Measurements from ENCODE around the gene FGF4.

Gene FGF4, protein sequence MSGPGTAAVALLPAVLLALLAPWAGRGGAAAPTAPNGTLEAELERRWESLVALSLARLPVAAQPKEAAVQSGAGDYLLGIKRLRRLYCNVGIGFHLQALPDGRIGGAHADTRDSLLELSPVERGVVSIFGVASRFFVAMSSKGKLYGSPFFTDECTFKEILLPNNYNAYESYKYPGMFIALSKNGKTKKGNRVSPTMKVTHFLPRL

DNA sequence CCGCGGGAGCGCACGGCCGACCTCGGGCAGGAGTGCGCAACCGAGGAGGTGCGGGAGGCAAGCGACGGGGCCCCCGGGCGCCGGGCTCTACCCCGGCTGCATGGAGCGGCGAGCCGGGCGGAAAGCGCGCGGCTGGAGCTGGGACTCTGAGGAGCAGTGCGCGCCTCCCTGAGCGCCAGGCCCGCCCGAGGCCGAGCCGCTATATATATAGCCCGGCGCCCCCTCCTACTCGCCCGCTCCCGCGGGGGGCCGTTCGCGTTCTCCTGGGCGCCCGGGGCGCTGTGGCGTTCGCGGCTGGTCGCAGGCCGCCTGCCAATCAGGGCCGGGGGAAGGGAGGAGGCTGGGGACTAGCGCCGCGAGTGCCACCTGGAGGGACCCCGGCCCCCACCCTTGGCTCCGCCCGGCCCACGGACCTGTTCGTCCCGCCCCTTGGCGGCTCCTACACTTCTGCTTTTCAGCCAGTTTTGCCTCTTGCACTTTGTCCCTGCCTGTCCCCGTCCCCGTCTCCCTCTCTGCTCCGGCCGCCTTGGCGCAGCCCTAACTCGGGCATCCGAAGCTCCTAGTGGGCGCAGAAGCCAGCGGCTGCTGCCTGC lies at the start of gene FGF4:
Gene FGF4 (minus strand): TSS at position 179 of the 593 bp plus-strand sequence. CDS start 257 bp downstream, outside the sequence.
- DNase-seq: no peak

DNA sequence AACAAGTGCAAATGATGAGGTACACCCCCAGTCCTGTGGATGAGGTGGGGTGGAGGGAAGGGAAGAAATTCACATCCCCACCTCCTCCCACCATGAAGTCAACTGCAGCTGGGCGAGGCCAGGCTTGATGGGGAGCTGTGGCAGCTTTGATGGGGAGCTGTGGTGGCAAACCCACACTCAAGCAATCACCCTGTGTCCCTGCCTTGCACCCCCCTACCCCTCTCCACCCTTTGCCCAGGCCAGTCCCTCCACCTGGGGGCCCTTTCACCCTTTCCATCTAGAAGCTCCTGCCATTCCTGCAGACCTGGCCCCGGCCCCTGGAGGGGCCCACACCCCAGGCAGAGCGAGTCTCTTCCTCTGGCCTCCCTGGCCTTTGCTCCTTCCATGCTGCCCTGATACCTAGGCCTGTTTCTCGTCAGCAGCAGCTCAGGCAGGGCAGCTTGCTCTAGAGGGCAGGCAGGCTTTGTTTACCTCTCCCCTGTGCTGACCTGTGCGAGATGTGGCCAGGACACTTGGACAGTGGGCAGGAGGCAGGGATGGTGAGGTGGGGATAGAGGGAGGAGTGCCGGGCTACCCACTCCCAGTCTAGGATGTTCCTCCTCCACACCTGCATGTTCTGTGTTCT lies 48.6 kb upstream of the FGF4 start:
- no peak for DNase-seq

DNA sequence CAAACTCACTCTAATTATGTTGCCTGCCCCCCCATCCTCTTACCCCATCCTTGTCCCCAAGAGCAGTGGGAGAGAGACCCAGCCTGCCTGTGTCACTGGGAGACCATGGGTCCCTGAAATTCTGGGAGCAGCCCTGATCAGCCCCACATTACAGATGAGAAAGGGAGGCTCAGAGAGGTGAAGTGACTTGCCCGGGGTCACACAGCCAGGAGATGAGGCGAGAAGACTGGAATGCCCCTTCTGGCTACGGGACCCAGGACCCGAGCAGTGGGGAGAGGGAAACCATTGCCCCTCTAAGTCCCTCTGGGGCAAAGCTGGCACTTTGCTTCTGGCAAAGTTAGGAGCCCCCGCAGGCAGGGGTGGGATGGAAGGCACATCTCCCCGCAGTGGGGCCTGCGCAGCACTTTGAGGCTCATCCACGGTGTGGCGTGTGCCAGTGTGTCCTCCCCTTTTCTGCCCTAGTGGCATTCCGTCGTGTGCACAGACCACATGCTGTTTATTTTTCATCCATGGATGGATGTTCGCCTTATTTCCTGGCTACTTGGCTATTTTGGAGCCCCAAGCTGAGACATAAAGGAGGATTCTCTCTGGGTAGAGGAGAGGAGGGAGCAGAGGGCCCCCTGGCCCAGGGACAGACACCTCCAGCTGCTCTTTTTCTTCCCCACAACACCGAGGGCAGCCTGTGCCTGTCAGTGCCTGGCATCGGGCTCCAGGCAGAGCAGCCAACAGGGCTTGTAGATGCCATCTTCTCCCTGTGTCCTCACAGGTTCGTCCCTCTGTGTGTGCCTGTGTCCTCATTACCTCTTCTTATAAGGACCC lies 47.7 kb upstream of the FGF4 start:
- DNase-seq: no peak

DNA sequence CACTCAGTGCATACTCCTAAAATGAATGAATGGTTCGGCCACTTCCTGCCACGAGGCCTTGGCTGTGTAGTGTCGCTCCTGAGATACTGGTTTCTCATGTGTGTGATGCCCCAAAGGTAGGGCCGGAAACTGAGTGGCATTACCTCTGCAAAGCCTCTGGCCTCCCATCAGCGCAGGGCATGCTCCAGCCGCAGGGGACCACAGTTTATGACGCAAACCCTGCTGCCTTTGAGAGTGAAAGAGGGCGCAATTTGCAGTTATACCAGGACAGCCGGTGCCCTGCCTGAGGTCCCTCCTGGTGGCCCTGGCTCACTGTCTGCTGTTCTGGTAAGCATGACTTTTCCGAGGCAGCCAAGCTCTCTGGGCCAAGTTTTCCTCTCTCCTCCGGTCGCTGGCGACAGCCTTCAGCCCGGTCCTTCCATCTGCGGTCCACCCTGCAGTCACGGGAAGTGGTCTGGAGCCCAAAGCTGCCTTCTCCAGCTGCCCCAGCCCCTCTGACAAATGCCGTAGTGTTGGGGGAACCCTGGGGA lies 46.4 kb upstream of the FGF4 start:
- no peak for DNase-seq

DNA sequence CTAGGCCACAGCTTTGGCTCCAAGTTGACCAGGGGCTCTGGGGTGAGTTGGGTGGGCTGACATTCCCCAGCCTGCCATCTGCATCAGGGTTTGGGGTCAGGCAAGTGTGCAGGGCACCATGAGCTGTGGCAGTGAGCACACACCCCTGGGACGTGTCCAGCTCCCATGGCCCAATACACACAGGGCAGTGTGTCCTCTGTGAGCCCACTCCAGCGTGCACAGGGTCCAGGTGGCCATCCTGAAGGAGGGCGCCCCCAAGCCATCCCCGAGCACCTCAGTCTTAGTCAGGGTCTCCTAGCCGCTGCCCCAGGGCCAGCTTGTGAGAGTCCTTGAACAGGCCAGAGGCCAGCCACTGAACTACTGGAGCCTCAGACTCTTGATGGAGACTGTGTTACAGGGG lies 45.3 kb upstream of the FGF4 start:
- no peak for DNase-seq

DNA sequence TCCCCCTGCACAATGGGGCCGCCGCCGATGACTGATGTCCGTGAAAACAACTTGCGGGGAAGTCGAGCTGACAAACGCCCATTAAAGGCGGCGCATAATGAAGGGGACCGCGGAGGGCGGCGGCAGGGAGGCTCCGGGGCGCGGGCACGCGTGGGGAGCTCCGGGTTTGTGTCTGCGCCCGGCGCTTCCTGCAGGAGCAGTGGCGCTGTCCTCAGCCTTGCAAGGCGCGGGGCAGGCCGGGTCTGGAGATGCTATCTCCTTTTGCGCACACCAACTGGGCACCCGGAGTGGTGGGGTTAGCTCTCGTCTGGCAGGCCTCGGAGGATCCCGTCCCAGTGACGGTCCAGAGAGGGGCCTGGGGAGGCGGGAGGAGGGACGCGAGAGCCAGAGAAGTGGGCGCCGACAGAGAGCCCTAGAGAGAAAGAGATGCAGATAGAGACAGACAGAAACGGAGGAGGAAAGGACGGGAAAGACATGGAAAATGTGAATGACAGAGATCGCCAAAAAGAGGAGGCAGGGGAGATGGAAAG lies 44.5 kb upstream of the FGF4 start:
- DNase-seq: no peak

DNA sequence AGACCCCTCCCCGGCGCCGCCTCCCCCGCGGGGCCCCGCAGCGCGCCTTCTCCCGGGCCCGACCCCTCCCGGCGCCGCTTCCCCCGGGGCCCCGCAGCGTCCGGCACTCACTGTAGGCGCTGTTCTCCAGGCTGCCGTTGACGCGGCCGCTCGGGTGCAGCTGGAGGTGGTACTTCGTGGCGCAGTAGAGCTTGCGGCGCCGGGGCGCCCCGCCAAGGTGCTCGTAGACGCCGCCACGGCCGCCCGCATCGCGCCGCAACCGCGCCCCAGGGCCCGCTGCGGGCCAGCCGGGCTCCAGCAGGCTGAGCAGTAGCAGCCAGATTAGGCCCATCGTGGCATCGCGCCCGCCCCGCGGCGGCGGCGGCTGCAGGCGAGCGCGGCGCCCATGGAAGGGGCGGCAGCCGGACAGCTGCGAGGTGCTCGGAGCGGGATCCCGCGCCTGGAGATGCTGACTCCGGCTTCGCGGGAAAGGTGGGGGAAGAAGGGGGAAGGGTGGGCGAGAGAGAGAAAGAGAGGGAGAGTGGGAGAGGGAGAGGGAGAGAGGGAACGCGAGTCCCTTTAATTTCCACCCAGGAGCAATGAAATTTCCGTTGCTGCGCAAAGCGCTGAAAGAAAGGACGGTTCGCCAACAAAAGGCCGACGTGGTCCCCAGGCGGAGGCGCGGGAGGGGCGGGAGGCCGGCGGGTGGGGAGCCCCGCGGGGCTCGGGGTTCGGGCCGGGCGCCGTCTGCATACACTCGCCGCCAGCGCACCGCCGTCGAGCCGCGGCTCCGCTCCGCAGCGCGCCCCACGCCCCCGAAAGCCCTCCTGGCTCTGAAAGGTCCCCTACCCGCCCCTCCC lies 43.7 kb upstream of the FGF4 start, which contains the start of gene FGF3:
Gene FGF3 (minus strand): TSS at position 814 of the 839 bp plus-strand sequence. CDS start 483 bp downstream, at position 331.
- no peak for DNase-seq

DNA sequence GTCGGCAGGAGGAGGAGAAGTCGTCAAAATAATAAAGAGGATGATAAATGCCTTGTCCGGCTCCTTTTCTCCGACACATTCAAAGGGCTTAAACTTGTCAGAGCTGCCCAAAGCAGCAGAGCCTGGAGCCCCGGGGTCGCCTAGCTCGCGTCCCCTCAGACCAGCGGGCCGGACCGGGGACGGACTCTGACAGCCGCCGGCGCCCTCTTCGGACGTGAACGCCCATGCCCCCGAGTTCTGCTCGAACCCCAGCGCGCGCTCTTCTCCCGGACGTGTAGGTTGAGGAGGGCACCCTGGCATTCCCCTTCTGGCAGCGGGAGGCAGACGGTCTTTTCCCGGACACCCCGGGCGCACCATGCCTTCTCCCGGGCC lies 43.1 kb upstream of the FGF4 start:
- no peak for DNase-seq

DNA sequence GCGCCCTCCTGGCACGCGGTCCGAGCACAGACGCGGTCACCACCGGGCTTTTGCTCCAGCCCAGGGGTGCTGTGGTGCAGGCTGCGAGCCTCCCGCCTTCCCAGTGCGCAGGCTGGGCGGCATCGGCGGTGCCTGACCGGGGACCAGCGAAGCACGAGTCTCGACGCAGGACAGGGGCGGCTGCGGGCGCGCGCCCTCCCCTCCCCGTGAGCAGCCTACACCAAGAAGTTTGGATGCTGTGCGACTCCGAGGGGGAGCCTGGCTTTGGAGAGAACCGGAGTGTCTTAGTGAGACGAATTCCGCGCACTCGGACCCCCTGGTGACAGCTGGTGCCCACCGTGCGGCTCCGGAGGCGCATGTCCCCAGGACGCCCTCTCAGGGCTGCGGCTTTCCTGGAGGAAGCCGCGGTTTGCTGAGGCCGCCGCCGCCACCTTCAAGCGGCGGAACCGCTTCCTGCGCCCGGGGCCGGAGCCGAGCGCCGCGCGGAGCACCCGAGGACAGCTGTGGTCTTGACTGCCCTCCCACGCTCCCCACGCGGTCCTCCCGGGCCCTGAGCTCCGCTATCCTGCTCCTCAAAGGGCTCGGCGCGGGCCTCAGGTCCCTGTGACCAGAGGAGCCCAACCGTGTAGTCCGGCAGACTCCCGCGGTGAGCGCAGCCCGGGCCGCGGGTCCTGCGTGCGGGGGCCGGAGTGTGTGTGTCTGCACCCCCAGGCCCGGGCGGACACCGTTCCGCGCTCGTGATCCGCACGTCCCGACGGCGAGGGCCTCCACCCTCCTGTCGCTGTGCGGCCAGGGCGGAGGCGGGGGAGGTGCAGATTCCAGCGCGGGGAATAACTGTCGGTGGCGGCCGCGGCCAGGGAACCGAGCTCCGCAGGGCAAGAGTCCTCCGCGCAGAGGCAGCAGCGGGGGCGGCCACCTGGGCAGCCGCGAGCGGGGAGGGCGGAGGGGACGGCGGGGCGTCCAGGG lies 42.4 kb upstream of the FGF4 start:
- no peak for DNase-seq

DNA sequence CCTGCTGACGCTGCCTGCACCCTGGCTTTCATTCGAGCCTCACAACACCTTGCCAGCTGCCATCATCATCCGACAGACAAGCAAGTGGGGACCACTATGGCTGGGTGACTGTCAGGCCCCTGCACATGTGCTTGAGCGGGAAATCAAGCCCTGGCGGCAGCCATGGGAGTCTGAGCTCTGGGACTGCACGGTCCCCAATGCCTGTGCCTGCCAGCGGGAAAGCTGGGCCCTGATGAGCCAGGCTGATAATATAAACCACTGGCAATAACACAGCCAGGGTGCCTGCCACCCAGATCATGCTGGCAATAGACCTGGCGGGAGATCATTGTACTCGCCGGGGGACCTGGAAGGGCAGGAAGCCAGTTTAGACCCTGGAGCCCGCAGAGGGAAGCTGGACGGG lies 41.5 kb upstream of the FGF4 start:
- no peak for DNase-seq

DNA sequence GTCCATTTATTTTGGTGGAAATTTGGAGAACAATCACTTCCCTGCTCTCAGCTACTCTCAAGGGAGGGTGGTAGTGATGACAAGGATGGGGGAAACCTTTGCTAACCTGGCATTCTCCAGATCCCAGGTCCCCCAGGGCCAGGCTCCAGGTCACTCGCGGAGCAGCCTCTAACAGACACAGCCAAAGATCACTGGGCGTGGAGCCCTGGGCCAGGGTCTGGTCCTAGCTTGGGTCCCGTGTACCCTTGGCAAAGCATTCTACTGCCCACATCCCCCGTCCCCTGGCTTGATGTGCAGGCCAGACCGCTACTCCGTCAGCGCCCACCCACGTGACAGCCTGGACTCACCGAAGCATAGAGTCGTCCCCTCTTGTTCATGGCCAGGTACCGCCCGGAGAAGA lies 40.8 kb upstream of the FGF4 start:
- no peak for DNase-seq

DNA sequence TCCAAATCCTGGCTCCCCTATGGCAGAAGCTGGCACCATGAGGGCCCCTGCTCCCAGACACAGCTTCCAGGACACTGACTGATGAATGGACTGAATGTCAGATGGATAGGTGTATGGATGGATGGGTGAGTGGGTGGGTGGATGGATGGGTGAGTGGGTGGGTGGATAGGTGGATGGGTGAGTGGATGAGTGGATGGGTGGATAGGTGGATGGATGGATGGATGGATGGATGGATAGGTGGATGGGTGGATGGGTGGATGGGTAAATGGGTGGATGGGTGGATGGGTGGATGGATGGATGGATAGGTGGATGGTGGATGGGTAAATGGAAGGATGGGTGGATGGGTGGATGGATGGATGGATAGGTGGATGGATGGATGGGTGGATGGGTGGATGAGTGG lies 39.8 kb upstream of the FGF4 start:
- no peak for DNase-seq

DNA sequence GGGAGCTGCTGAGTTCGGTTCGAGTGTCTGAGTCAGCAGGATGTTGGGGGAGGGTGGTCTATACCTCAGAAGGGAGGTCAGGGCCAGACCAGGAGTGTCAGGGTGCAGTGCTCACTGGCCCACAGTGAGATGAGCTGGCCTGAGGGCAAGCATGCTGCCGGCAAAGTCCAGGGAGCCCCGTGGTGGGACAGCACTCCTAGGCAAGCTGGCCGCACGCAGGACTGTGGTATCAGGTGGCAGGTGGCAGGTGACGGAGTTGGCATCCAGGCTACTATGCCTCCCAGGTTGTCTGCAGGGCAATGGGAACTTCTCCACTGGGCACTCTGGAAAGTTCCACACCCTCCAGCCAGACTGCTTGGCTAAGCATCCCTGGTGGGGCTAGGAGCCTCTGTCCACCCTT lies 39.3 kb upstream of the FGF4 start:
- no peak for DNase-seq

DNA sequence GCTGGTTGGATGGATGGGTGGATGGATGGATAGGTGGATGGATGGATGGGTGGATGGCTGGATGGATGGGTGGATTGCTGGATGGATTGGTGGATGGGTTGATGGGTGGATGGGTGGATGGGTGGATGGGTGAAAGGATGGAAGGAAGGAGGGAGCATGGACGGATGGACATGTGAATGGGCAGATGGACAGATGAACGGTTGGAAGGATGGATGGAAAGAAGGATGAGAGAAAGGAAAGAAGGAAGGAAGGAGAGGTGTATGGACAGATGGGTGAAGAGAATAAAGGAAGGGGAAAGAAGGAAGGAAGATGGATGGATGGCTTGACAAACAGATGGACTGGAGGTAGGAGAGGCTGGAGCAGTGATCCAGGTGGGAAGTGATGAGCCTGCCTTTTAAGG lies 38.7 kb upstream of the FGF4 start:
- no peak for DNase-seq

DNA sequence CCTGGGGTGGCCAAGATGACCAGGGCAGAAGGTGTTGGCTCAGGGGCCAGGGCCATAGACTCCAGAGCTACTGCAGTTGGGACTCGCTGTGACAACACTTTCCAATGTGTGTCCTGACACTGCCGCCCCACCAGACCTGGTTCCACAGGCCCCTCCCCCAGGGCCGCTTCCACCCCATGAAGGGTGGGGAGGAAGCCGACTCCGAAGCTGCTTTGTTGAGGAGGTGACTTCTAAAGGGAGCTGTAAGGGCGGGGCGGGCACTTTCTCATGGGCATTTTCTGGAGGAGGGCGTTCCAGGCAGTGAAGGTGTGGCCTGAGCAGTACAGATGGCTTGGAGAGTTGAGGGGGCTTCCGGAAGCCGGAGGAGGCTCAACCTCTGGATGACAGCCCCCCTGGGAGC lies 37.8 kb upstream of the FGF4 start:
- DNase-seq: no peak

DNA sequence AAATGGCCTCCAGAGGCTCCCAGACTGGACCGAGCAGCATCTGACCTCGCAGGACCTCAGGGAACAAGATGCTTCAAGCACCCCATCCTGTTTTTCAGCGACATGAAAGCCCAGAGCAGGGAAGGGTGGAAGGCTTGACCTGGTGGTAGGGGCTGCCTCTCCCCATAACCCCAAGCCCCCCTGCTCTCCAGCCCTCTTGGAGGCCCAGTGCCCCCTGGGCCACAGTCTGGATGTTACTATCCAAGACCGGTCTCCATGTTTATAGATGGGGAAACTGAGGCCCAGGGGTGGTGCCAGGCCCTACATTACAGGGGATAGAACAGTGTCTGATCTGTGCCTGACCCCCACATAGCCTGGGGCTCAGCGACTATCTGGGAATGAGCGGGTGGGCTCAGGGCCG lies 37.1 kb upstream of the FGF4 start:
- DNase-seq: no peak

DNA sequence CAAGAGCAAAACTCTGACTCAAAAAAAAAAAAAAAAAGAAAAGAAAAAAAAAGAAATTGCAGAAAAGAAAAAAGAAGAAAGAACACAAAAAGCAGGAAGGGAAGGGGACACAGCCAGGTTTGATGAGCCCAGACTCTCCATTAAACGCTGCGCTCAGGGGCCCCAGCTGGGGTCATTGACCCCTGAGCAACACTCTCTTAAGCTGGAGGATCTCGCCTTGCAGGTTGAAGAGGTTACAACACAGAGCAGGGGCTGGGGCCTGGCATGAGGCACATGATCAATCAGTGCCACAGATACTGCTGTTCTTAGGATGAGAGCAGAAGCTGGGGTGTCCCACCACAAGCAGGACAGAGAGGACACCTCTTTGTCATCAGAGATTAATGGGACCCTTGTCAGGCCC lies 36.3 kb upstream of the FGF4 start:
- DNase-seq: no peak

DNA sequence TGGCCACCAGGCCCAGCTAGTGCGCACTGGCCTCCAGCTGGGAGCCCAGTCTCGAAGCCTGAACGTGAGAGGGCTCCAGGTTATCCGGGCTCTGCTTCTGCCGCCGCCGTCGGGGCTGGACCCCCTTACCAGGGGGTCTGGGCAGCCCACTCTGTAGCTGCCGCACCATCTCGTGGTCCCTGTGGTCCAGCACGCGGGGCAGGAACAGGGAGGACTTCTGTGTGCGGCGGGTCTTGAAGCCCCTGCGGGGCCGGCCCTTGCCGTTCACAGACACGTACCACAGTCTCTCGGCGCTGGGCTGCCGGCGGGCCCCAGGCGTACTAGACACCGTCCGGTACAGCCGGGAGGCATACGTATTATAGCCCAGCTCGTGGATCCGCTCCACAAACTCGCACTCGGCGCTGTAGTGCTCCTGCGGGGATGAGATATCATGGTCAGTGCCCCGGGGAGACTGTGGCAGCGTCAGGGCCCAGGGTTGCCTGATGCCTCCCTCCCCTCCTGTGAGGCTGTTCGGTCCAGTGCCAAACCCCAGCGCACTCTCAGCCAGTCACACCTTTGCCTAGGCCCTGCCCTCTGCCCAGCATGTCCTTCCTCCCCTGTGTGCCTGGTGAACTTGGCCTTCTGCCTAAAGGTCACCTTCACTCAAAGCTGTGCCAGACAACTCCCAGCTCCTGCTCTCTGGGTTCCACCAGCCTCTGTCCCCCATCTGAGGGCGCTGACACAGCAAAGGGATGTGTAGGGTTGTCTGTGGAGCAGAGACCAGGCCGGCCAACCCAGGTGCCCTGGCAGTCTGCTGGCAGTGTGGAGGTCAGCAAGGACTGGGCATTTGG lies 35.4 kb upstream of the FGF4 start:
- no peak for DNase-seq

DNA sequence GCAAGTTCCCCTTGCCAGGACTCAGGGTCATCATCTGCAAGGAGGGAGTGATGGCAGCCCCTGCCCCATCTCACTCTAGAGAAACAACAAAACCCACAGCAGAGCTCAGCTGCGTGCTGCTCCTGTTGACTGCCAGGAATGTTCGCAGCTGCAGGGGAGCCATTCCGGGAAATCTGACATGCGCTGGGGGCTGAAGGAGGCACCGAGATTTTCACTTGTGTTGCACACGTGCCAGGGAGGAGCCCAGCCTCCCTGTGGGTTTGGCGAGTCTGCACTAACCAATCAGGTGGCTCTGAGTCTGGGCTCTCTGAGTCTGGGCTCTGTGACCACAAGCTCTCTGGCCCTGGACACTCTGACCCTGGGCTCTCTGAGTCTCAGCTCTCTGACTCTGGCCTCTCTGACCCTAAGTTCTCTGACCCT lies 33.5 kb upstream of the FGF4 start:
- no peak for DNase-seq

Data from nucleus accumbens (tissue), 56 donors.